SK-N-SH treated with all-trans-retinoic acid at 6 μM for 48 hours (cell line): ENCODE data around the gene ADRA2C.

Source experiments
- ATAC-seq: fragments of 200-7000 bp; cut with Tn5 transposase; 3 replicates; pipeline ENCODE4 v1.9.1; 2020; ENCODE audit warnings: mild to moderate bottlenecking, moderate library complexity
- ARNTL ChIP-seq: fragments of 450-650 bp; formaldehyde crosslinking; IDR thresholded peaks from 2 replicates; pipeline ENCODE4 v1.5.0; 2020; ENCODE audit warnings: low read depth, mild to moderate bottlenecking, moderate library complexity, borderline replicate concordance
- CREB5 ChIP-seq: fragments of 250-450 bp; sonication (Bioruptor Pico); IDR thresholded peaks from 2 replicates; pipeline ENCODE4 v1.5.1; 2020; ENCODE audit warnings: low read depth, mild to moderate bottlenecking, moderate library complexity
- CSDC2 ChIP-seq: fragments of 250-450 bp; sonication (Bioruptor Pico); IDR thresholded peaks from 2 replicates; pipeline ENCODE4 v1.5.0; 2020; ENCODE audit warnings: mild to moderate bottlenecking, moderate library complexity
- CSRNP3 ChIP-seq: fragments of 250-450 bp; sonication (Bioruptor Pico); IDR thresholded peaks from 2 replicates; pipeline ENCODE4 v1.5.1; 2021; ENCODE audit warnings: mild to moderate bottlenecking, moderate library complexity
- PATZ1 ChIP-seq: fragments of 250-450 bp; sonication (Bioruptor Pico); IDR thresholded peaks from 2 replicates; pipeline ENCODE4 v1.8.0; 2020; ENCODE audit warnings: mild to moderate bottlenecking, moderate library complexity, borderline replicate concordance
- RARB ChIP-seq: fragments of 250-450 bp; sonication (Bioruptor Pico); IDR thresholded peaks from 2 replicates; pipeline ENCODE4 v1.8.0; 2021; ENCODE audit warnings: mild to moderate bottlenecking, moderate library complexity
- SNAI2 ChIP-seq: fragments of 250-450 bp; sonication (Bioruptor Pico); IDR thresholded peaks from 2 replicates; pipeline ENCODE4 v1.5.0; 2020; ENCODE audit warnings: mild to moderate bottlenecking, moderate library complexity
- TSHZ2 ChIP-seq: fragments of 250-450 bp; sonication (Bioruptor Pico); IDR thresholded peaks from 2 replicates; pipeline ENCODE4 v1.5.0; 2020; ENCODE audit warnings: mild to moderate bottlenecking, moderate library complexity
- ZFP3 ChIP-seq: fragments of 250-450 bp; sonication (Bioruptor Pico); IDR thresholded peaks from 2 replicates; pipeline ENCODE4 v1.5.0; 2020; ENCODE audit warnings: mild to moderate bottlenecking, moderate library complexity
- ZFP30 ChIP-seq: fragments of 450-650 bp; formaldehyde crosslinking; IDR thresholded peaks from 2 replicates; pipeline ENCODE4 v1.5.0; 2022; ENCODE audit warnings: mild to moderate bottlenecking, moderate library complexity
- ZNF565 ChIP-seq: fragments of 450-650 bp; formaldehyde crosslinking; conservative IDR thresholded peaks from 2 replicates; pipeline ENCODE4 v1.5.0; 2020; ENCODE audit warnings: low read depth, mild to moderate bottlenecking, moderate library complexity
- ZNF70 ChIP-seq: fragments of 450-650 bp; formaldehyde crosslinking; IDR thresholded peaks from 2 replicates; pipeline ENCODE4 v1.5.0; 2020; ENCODE audit warnings: mild to moderate bottlenecking, moderate library complexity
- ZNF8 ChIP-seq: fragments of 450-650 bp; formaldehyde crosslinking; IDR thresholded peaks from 2 replicates; pipeline ENCODE4 v1.5.0; 2020; ENCODE audit warnings: mild to moderate bottlenecking, moderate library complexity
- TF ChIP-seq, protein P1 (sequence below): fragments of 250-450 bp; sonication (Bioruptor Pico); IDR thresholded peaks from 2 replicates; pipeline ENCODE4 v1.8.0; 2021; ENCODE audit warnings: low read depth, mild to moderate bottlenecking, moderate library complexity, borderline replicate concordance

Gene ADRA2C

DNA sequence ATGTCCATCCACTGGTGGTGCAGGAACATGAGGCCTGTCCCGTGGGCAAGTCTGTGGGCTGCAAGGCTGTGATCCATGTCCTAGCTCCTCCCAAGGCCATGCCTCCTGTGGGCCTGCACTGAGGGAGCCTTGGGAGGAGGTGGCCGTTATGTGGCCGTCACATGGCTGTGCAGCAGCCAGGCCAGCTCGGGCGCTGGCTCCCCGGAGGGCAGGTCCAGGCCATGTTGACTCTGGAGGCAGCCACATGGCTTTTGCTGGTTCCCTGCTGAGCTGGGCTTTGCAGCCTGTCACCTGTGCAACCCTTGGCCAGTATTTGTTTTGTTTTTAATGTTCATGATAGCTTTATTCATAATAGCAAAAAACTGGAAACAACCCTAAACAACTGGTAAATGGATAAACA, 13.3 kb downstream of the ADRA2C start (continued):
- TF ChIP-seq ZFP30 (CRISPR knock-in tag) (no peak), CSRNP3 (CRISPR knock-in tag) (no peak), ZNF8 (CRISPR knock-in tag) (no peak), ZFP3 (CRISPR knock-in tag) (no peak), CREB5 (CRISPR knock-in tag) (no peak)

- TF ChIP-seq CSDC2 (CRISPR knock-in tag) (no peak), ZNF70 (no peak), TSHZ2 (CRISPR knock-in tag) (no peak), ZNF565 (CRISPR knock-in tag) (no peak)
- ATAC-seq, result no peak
Measured at GRCh38 chr4:3780347-3781171, 14.4 kb downstream of the ADRA2C start.

DNA sequence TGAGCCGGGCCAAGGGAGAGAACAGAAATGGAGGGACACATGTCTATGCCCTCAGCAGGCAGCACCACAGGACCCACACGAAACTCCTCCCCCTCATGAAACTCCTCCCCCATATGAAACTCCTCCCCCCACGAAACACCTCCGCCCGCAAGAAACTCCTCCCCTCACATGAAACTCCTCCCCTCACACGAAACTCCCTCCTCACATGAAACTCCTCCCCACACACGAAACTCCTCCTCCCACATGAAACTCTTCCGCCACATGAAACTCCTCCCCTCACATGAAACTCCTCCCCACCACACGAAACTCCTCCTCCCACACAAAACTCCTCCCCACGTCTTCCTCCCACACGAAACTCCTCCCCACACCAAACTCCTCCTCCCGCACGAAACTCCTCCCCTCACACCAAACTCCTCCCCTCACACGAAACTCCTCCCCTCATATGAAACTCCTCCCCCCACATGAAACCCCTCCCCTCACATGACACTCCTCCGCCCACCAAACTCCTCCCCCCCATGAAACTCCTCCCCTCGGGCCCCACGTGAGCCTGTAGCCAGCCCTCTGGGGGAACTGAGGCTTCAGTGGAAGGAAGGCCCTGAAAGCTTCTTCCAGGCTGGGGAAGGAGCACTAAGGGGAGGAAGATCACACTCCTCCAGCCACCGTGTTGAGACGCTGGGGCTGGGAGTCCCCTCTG, 15.2 kb downstream of the ADRA2C start:
- no peak for TF ChIP-seq TSHZ2 (CRISPR knock-in tag)
- TF ChIP-seq SNAI2 (CRISPR knock-in tag), result no peak
- no peak for ATAC-seq

DNA sequence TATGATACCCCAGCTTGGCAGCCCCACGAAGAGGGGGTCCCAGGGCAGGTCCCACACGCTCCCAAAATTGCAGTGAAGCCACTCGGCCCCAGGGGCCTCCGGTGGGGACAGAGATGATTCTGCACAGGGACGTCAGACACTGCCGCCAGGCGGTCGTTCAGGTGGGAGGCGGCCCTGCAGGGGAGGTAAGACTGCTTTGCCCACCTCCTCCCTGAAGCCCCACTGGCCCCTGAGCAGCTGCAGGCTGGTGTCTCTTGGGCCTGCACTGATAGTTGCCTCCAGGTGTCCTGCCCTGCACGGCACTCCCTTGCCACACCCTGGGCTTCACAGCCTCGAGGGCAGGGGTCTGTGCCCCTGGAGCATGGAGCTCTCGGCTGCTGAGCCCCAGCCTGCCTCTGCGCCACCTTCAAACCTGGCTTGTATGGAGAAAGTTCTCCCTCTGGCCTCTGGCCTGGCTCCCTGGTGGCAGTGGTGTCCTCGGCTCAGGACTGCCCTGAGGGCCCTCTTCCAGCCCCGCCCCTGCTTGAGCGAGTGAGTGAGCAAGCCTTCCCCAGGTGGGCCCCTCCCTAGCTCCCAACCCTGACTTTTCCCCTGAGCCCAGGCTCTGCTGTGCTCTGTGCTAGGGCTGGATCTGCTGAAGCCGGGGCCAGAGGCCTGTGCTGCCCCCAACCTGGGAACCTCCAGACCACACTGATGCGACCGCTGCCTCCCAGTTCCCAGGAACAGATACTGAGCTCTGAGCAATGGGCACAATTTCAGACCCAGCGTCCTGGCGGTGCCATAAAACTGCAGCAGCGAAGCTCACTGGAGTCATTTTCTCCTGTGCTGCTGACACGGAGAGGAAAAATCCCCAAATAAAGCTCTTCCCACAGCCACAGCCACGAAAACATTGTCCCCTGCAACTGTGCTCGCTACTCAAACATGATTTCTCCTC, 16.1 kb downstream of the ADRA2C start:
- no peak for ATAC-seq
- TF ChIP-seq ZFP30 (CRISPR knock-in tag), result no peak
- TF ChIP-seq RARB, result no peak
- TF ChIP-seq, protein P1, sequence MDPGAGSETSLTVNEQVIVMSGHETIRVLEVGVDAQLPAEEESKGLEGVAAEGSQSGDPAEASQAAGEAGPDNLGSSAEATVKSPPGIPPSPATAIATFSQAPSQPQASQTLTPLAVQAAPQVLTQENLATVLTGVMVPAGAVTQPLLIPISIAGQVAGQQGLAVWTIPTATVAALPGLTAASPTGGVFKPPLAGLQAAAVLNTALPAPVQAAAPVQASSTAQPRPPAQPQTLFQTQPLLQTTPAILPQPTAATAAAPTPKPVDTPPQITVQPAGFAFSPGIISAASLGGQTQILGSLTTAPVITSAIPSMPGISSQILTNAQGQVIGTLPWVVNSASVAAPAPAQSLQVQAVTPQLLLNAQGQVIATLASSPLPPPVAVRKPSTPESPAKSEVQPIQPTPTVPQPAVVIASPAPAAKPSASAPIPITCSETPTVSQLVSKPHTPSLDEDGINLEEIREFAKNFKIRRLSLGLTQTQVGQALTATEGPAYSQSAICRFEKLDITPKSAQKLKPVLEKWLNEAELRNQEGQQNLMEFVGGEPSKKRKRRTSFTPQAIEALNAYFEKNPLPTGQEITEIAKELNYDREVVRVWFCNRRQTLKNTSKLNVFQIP (CRISPR knock-in tag), result no peak
- TF ChIP-seq ARNTL (CRISPR knock-in tag), result no peak
- TF ChIP-seq TSHZ2 (CRISPR knock-in tag), result no peak
- no peak for TF ChIP-seq CREB5 (CRISPR knock-in tag)
- no peak for TF ChIP-seq PATZ1 (CRISPR knock-in tag)
